ENCODE data around the gene PRKCQ. TPM values are rescaled to one million over a fixed set of nuclear protein-coding genes. Genes with fewer than 3 reads are reported as not detected.
"Not testable (repeated sequence)": the region's sequence is repeated elsewhere in the genome, so short reads cannot be mapped to it uniquely, and the experiment has no call there.

PRKCQ gene
- total RNA-seq, 1 donor from 2014 or later, result 2.3 TPM

DNA sequence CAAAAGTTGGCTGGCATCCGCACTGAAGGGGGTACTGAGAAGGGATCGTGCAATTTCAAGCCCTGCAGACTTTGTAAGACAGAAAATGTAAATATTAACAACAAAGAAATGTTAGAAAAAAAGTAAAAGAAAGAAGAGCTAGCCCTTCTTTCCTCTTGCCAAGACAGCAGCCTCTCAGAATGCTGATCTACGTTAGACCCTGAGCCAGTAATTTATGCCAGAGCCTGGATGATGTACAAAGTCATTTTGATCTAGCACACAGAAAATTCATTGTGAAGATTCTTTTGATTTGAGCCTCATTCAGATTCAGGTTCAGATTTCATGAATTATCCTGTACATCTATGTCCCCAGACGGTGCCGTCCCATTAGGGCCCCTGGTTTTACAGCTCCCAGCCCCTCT, 105.2 kb downstream of the PRKCQ start:
- H3K36me3 Mint-ChIP-seq, result no peaks in the 10 kb centered on the region
- H3K4me1 Mint-ChIP-seq, result no peaks in the 10 kb centered on the region
- no peak overlapping the region for H3K4me3 Mint-ChIP-seq

GRCh38 chr10:6473901-6474370, 106.1 kb downstream of the PRKCQ start:
- TF ChIP-seq, protein P1, sequence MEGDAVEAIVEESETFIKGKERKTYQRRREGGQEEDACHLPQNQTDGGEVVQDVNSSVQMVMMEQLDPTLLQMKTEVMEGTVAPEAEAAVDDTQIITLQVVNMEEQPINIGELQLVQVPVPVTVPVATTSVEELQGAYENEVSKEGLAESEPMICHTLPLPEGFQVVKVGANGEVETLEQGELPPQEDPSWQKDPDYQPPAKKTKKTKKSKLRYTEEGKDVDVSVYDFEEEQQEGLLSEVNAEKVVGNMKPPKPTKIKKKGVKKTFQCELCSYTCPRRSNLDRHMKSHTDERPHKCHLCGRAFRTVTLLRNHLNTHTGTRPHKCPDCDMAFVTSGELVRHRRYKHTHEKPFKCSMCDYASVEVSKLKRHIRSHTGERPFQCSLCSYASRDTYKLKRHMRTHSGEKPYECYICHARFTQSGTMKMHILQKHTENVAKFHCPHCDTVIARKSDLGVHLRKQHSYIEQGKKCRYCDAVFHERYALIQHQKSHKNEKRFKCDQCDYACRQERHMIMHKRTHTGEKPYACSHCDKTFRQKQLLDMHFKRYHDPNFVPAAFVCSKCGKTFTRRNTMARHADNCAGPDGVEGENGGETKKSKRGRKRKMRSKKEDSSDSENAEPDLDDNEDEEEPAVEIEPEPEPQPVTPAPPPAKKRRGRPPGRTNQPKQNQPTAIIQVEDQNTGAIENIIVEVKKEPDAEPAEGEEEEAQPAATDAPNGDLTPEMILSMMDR (IDR thresholded peaks at IDR 0.05; ENCODE audit: unreplicated experiment), result no peak
- Mint-ChIP-seq H3K4me1 (no peaks in the 10 kb centered on the region), H3K4me3 (no peak overlapping the region), H3K9me3 (peaks cover 9% of the 10 kb centered on the region), H3K27me3 (ENCODE audit: low read depth) (no peaks in the 10 kb centered on the region), H3K27ac (no peak overlapping the region), H3K36me3 (no peaks in the 10 kb centered on the region)
- DNase-seq (ENCODE audit: low spot score in 2 of 2, unreplicated experiment in 2 of 2), result no peak

More for the DNA sequence above, 105.2 kb downstream of the PRKCQ start:
- TF ChIP-seq, protein P1 (IDR thresholded peaks at IDR 0.05; ENCODE audit: unreplicated experiment), result no peak
- peaks cover 4% of the 10 kb centered on the region for H3K9me3 Mint-ChIP-seq
- H3K27me3 Mint-ChIP-seq (ENCODE audit: low read depth), result no peaks in the 10 kb centered on the region
- H3K27ac Mint-ChIP-seq, result no peak overlapping the region
- DNase-seq (ENCODE audit: low spot score in 2 of 2, unreplicated experiment in 2 of 2), result no peak

DNA sequence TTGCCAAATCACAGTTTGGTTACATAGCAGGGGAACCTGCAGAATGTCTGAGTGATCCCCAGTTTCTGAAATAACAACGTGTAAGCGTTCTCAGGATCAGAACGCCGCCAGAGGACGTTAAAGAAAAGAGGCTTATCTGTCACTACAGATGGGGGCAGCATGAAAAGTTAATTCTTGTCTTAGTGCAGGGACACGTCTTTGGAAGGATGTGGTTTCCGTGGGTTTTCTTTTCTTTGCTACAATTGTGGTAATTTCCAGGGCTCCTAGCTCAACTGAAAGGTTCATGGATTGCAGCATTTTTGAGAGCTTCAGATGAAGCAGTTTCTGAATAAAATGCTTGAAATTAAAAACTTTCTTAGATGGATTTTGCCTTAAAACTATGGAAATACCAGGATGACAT, 106.6 kb downstream of the PRKCQ start:
- H3K36me3 Mint-ChIP-seq, result no peaks in the 10 kb centered on the region
- no peaks in the 10 kb centered on the region for H3K27me3 Mint-ChIP-seq (ENCODE audit: low read depth)
- no peak for DNase-seq (ENCODE audit: low spot score in 2 of 2, unreplicated experiment in 2 of 2)
- H3K4me1 Mint-ChIP-seq, result no peaks in the 10 kb centered on the region
- no peak overlapping the region for H3K4me3 Mint-ChIP-seq
- TF ChIP-seq, protein P1 (IDR thresholded peaks at IDR 0.05; ENCODE audit: unreplicated experiment), result no peak
- H3K9me3 Mint-ChIP-seq, result peaks cover 9% of the 10 kb centered on the region
- no peak overlapping the region for H3K27ac Mint-ChIP-seq

DNA sequence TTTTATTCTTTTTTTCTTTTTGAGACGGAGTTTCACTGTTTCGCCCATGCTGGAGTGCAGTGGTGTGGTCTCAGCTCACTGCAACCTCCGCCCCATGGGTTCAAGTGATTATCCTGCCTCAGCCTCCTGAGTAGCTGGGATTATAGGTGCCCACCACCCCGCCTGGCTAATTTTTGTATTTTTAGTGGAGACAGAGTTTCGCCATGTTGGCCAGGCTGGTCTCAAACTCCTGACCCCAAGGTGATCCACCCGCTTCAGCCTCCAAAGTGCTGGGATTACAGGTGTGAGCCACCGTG, 107.4 kb downstream of the PRKCQ start:
- H3K27me3 Mint-ChIP-seq (ENCODE audit: low read depth); H3K4me3 Mint-ChIP-seq; H3K27ac Mint-ChIP-seq; H3K36me3 Mint-ChIP-seq; H3K4me1 Mint-ChIP-seq; DNase-seq (ENCODE audit: low spot score in 2 of 2, unreplicated experiment in 2 of 2); H3K9me3 Mint-ChIP-seq: not testable (repeated sequence)

DNA sequence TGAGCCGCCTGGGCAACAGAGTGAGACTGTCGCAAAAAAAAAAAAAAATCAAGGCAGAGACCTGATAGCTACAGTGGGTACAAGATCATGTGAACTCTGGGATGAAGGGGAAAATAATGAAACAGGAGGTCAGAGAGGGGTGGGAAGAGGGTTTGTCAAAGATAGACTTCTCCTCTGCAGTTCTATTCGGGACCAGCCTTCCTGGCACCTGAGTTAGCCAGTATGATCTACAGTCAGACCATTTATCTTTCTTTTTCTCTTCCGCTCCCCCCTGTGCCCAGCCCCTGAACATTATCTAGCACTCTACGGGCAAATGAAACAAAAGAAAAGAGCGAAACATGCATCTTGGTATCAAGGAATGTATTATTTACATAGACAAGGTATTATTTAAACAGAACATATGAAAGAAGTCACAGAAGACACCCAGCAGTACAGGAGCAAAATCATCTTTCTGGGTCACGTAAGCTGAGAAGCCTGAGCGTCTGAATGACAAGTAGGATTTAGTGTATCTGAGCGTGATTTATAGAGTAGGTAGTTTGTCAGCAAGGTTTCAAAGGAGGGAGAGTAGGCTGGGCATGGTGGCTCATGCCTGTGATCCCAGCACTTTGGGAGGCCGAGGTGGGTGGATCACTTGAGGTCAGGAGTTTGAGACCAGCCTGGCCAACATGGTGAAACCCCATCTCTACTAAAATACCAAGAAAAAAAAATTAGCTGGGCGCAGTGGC, 109.0 kb downstream of the PRKCQ start:
- TF ChIP-seq, protein P1 (IDR thresholded peaks at IDR 0.05; ENCODE audit: unreplicated experiment), result no peak
- no peak for DNase-seq (ENCODE audit: low spot score in 2 of 2, unreplicated experiment in 2 of 2)
- Mint-ChIP-seq H3K4me1 (peaks cover 2% of the 10 kb centered on the region), H3K9me3 (peaks cover 9% of the 10 kb centered on the region), H3K27ac (no peak overlapping the region), H3K27me3 (ENCODE audit: low read depth) (peaks cover 5% of the 10 kb centered on the region), H3K4me3 (no peak overlapping the region), H3K36me3 (no peaks in the 10 kb centered on the region)

GRCh38 chr10:6469661-6470060, 110.4 kb downstream of the PRKCQ start:
- Mint-ChIP-seq H3K9me3 (peaks cover 9% of the 10 kb centered on the region), H3K27ac (no peak overlapping the region), H3K27me3 (ENCODE audit: low read depth) (peaks cover 5% of the 10 kb centered on the region), H3K4me3 (no peak overlapping the region), H3K36me3 (no peaks in the 10 kb centered on the region), H3K4me1 (peaks cover 2% of the 10 kb centered on the region)
- TF ChIP-seq, protein P1 (IDR thresholded peaks at IDR 0.05; ENCODE audit: unreplicated experiment), result no peak
- no peak for DNase-seq (ENCODE audit: low spot score in 2 of 2, unreplicated experiment in 2 of 2)
